Sigmoid colon (tissue), 4 donors: ENCODE results near the gene CHRNB4.

Experiments used
- POLR2AphosphoS5 ChIP-seq, 4 donors: sonication (generic); formaldehyde crosslinking; IDR thresholded peaks; one replicate each; pipeline ENCODE4 v1.6.1; 2017; ENCODE audit warnings: antibody characterized with exemption in 4 of 4
- TF ChIP-seq, protein P1 (sequence below), 4 experiments: fragments of 450-650 bp in 3 of 4; fragments of 200-600 bp in 1 of 4; IDR thresholded peaks; one replicate each; pipeline ENCODE4 v1.5.1; 2016 to 2019; ENCODE audit warnings: antibody characterized with exemption in 4 of 4, mild to moderate bottlenecking in 3 of 4, moderate library complexity in 2 of 4

- TF ChIP-seq, protein P1, sequence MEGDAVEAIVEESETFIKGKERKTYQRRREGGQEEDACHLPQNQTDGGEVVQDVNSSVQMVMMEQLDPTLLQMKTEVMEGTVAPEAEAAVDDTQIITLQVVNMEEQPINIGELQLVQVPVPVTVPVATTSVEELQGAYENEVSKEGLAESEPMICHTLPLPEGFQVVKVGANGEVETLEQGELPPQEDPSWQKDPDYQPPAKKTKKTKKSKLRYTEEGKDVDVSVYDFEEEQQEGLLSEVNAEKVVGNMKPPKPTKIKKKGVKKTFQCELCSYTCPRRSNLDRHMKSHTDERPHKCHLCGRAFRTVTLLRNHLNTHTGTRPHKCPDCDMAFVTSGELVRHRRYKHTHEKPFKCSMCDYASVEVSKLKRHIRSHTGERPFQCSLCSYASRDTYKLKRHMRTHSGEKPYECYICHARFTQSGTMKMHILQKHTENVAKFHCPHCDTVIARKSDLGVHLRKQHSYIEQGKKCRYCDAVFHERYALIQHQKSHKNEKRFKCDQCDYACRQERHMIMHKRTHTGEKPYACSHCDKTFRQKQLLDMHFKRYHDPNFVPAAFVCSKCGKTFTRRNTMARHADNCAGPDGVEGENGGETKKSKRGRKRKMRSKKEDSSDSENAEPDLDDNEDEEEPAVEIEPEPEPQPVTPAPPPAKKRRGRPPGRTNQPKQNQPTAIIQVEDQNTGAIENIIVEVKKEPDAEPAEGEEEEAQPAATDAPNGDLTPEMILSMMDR (IDR thresholded peaks at IDR 0.05): no peak
- no peak for TF ChIP-seq POLR2AphosphoS5 (IDR thresholded peaks at IDR 0.05)
Observed at GRCh38 chr15:78617076-78617475, 23.9 kb downstream of the CHRNB4 start.
